22Rv1 (cell line): ENCODE measurements around the gene ISCU.

Source experiments
- H3K27ac ChIP-seq: fragments of 450-650 bp; 2 replicates; pipeline ENCODE4 v1.5.1; 2017
- ZFX ChIP-seq: fragments of 450-650 bp; IDR thresholded peaks from 2 replicates; pipeline ENCODE4 v1.6.1; 2017; ENCODE audit warnings: antibody characterized with exemption, borderline replicate concordance
- TF ChIP-seq, protein P1 (sequence below): fragments of 450-650 bp; IDR thresholded peaks from 2 replicates; pipeline ENCODE4 v1.5.1; 2017; ENCODE audit warnings: mild to moderate bottlenecking

Gene ISCU

DNA sequence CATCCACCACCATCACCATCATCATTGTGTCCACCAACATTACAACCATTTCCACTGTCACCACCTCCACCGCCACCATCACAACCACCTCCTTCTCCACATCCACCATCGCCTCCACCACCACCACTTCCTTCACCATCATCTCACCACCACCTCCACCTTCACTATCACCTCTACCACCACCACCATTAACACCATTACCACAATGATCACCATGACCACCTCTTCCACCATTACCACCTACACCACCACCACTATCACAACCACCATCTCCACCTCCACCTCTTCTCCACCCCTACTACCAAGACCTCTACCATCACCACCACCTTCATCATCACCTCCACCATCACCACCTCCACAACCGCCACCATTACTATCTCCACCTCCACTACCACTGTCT lies 16.4 kb downstream of the ISCU start:
- H3K27ac ChIP-seq: no peak overlapping the region
- no peak for TF ChIP-seq ZFX
- TF ChIP-seq, protein P1, sequence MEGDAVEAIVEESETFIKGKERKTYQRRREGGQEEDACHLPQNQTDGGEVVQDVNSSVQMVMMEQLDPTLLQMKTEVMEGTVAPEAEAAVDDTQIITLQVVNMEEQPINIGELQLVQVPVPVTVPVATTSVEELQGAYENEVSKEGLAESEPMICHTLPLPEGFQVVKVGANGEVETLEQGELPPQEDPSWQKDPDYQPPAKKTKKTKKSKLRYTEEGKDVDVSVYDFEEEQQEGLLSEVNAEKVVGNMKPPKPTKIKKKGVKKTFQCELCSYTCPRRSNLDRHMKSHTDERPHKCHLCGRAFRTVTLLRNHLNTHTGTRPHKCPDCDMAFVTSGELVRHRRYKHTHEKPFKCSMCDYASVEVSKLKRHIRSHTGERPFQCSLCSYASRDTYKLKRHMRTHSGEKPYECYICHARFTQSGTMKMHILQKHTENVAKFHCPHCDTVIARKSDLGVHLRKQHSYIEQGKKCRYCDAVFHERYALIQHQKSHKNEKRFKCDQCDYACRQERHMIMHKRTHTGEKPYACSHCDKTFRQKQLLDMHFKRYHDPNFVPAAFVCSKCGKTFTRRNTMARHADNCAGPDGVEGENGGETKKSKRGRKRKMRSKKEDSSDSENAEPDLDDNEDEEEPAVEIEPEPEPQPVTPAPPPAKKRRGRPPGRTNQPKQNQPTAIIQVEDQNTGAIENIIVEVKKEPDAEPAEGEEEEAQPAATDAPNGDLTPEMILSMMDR: no peak

DNA sequence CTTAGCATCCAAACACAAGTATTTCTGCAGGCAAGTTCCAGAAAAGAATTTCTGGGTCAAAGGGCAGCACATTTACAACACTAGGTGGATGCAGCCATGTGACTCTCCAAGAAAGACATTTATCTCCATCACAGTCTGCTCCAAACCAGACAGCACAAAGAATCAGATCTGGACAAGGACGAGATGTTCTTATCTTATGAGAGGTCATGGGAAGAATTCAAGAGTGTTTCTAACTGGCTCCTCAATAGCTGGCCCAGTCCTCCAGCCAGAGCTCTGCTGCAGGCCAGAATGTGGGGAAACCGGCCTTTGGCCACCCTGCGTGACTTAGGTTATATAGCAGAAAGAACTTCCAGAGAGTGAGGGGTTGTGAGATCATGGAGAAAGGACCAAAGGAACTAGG lies 18.1 kb downstream of the ISCU start:
- no peak overlapping the region for H3K27ac ChIP-seq
- no peak for TF ChIP-seq ZFX

DNA sequence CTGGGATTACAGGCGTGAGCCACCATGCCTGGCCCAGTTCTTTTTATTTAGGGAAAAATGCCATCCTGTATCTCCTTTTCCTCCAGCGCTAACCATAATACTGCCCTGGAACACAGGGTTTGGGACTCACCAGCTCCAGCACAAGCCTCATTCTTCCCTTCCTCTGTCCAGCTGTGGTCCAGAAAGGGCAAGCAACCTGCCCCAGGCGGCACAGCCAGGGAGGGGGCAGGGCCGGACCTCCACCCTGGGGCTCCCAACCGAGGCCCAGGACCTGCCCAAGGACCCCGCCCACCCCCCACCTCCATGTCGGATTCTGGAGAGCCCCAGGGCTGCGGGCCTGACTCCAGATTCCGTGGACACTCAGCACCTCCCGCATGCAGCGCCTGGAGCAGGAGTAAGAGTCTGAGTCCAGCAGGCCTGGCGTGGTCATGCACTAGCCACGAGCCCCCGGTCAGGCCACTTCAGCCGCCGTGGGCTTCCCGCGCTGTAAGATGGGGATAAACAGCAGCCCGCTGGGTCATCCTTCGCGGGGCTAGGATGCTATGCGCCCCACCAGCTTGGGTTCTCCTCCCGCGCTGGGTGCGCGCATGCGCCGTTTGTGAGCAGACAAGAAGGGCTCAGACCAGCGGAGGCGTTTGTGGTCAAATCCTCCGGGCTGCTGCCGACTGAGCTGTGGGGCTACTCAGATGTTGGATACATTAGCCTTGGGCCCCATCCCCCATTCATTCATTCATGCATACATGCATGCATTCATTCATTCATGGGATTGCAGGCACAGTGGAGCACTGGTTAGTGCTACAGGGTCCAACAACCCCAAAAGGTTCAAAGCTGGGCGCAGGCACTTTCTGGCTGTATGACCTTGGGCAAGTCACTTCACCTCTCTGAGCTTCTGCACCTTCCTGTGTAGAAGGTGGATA lies 19.2 kb downstream of the ISCU start:
- TF ChIP-seq ZFX: no peak
- TF ChIP-seq, protein P1: no peak
- no peak overlapping the region for H3K27ac ChIP-seq

DNA sequence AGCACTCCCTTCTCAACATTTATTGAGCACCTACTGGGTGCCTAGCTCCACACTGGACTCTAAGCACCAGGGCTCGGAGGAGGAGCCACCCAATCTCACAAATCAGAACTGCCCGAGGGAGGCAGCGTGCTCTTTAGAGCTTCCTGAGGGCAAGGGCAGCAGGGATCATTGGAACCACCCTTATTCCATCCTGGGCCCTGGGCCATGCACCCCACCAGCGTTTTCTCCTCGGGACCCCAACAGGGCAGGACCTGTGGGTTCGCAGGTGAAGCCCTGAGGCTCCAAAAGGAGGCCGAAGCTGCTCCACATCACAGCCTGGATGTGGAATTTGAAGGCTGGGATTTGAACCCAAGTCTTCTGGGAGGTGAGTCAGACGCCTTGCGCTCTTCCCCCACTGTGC lies 20.1 kb downstream of the ISCU start:
- TF ChIP-seq, protein P1: no peak
- no peak for TF ChIP-seq ZFX
- no peak overlapping the region for H3K27ac ChIP-seq

DNA sequence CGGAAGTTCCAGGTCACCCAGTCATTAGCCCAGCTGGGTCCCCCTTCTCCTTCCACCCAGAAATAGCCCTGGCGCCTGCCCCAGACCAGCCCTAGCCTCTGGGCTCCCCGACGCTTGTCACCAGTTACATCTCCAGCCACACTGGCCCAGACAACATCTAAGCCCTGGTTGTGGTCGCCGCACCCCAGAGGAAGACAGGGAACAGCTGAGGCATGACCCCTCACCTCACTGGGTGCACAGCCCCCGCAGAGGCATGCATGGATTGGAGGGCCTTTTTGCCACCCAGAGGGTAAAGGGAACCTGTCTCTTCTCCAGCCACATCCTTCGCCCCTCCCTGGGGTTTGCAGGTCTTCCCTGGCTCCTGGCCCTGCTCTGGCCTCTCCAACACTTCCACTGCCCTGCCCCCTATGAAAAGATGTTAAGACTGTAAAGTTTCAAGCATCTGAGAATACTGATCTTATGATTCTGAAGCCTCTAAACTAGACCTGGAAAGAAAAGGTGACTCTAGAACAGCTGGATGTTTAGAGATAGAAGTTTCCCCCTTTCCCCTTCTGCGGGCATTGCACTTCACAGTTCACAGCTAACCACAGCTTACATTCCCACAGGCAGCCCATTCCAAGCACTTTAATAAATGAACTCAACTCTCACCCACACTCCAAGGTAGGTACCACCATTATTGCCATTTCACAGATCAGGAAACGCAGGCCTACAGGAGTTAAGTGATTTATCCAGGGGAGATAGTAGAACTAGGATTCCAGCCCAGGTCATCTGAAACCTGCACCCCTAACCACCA lies 20.8 kb downstream of the ISCU start:
- no peak for TF ChIP-seq ZFX

DNA sequence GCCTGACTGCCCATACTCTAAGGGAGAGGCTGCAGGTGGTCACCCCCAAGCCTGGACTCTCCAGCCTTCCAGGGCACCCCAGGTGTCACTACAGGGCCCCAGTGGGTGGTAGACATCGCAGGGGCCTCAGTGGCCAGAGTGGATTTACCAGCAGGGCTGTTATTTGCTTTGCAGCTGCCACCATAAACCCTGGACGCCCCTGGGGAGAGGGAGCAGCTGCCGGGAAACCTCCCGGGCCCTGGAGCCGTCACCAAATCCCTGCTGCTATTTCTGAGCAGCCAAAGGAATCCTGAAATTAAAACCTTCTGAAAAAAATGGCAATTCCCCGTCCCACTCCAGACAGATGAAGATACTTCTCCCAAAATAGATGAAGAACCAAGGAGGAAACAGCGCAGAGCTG lies 21.6 kb downstream of the ISCU start:
- H3K27ac ChIP-seq: no peak overlapping the region
- no peak for TF ChIP-seq ZFX
- TF ChIP-seq, protein P1: no peak

More for the DNA sequence above, 20.8 kb downstream of the ISCU start:
- no peak overlapping the region for H3K27ac ChIP-seq

DNA sequence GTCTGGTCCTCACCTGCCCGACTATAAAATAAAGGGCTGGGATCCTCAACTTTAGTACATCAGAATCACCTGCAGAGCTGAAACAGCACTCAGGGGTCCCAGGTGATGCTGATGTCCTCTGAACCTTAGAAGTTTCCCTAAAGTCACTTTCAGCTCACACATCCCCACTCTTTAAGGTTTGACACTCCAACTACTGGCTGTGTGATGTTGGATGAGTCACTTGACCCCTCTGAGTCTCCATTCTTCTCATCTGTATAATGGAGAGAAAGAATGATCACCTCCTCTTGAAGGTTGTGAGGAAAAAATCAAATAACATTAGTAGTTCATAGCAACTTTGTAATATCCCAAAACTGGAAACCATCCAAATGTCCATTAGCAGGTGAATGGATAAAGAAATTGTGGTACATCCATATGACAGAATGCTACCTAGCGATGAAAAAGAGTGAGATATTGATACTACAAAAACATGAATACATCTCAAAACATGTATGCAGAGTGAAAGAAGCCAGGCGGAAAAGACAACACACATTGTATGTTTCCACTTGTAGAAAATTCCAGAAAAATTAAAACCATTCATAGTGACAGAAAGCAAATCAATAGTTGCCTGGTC lies 22.2 kb downstream of the ISCU start:
- no peak for TF ChIP-seq ZFX
- TF ChIP-seq, protein P1: no peak
- no peak overlapping the region for H3K27ac ChIP-seq

DNA sequence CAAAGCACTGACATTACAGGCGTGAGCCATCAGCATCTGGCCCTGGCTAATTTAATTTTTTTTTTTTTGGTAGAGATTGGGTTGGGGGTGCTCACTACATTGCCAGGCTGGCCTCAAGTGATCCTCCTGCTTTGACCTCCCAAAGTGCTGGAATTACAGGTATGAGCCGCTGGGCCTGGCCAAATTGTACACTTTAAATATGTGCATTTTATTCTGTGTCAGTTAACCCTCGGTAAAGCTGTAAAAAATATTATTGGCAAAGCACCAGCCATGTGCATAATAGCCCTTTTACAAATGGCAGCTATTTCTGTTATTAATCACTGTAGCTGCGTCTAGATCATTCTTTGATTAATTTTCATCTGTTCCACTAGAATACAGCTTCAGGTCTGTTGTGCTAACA lies 23.5 kb downstream of the ISCU start:
- H3K27ac ChIP-seq: no peak overlapping the region
- no peak for TF ChIP-seq ZFX
- TF ChIP-seq, protein P1: no peak
